Cardiac fibroblast (primary cell): ENCODE data around the gene NUMB.
A peak's percentile ranks its signal among the peaks of the same experiment; 100 is the strongest.

Source experiments
- DNase-seq, 2 donors: peaks; one replicate each; pipeline versions ENCODE4 v3.0.0 to v3.0.0-alpha.2; 2010; ENCODE audit warnings: low read depth in 2 of 2
- H3K4me3 ChIP-seq, 2 donors: replicated peaks in 1 of 2; 1 replicate in 1 of 2; 2 replicates in 1 of 2; pipeline ENCODE4 v1.5.1; 2011; ENCODE audit warnings: low read depth in 2 of 2, low read length in 2 of 2, mild to moderate bottlenecking in 2 of 2, moderate library complexity in 1 of 2
- CTCF ChIP-seq: IDR thresholded peaks from one replicate; pipeline ENCODE4 v1.5.1; 2011; ENCODE audit warnings: low read depth, mild to moderate bottlenecking, low read length, inconsistent platforms

NUMB gene

GRCh38 chr14:73250317-73250713 lies 208.0 kb downstream of the NUMB start:
- H3K4me3 ChIP-seq: no peak overlapping the region
- TF ChIP-seq CTCF: no peak
- DNase-seq: no peak

GRCh38 chr14:73249564-73250316 lies 208.6 kb downstream of the NUMB start:
- H3K4me3 ChIP-seq: no peak overlapping the region
- no peak for TF ChIP-seq CTCF
- no peak for DNase-seq

- no peak for DNase-seq
- H3K4me3 ChIP-seq: no peak overlapping the region
- TF ChIP-seq CTCF: no peak
Observed at GRCh38 chr14:73249108-73249507, 209.2 kb downstream of the NUMB start.

- TF ChIP-seq CTCF: no peak
- peak in 1 of 2 donors; percentile 59 for DNase-seq
Observed at GRCh38 chr14:73248108-73248868, 210.1 kb downstream of the NUMB start.

GRCh38 chr14:73246387-73247150 lies 211.8 kb downstream of the NUMB start:
- H3K4me3 ChIP-seq: peak overlapping the region; percentile 63 to 65
- TF ChIP-seq CTCF: no peak
- DNase-seq: no peak

More at GRCh38 chr14:73248108-73248868, 210.1 kb downstream of the NUMB start:
- no peak overlapping the region for H3K4me3 ChIP-seq

GRCh38 chr14:73245480-73246325 lies 212.6 kb downstream of the NUMB start:
- peak; percentile 48 to 70 for DNase-seq
- no peak for TF ChIP-seq CTCF
- H3K4me3 ChIP-seq: peak overlapping the region; percentile 63 to 65
